NCI-H2196 (cell line): ENCODE data around the gene FRK.
A peak's percentile ranks its signal among the peaks of the same experiment; 100 is the strongest.
"Not testable (repeated sequence)": the region's sequence is repeated elsewhere in the genome, so short reads cannot be mapped to it uniquely, and the experiment has no call there.

ENCODE experiments used
- DNase-seq: peaks from one replicate; lab custom pipeline; 2025; ENCODE audit not compliant: unreplicated experiment; lab: John Stamatoyannopoulos, UW

FRK gene, protein sequence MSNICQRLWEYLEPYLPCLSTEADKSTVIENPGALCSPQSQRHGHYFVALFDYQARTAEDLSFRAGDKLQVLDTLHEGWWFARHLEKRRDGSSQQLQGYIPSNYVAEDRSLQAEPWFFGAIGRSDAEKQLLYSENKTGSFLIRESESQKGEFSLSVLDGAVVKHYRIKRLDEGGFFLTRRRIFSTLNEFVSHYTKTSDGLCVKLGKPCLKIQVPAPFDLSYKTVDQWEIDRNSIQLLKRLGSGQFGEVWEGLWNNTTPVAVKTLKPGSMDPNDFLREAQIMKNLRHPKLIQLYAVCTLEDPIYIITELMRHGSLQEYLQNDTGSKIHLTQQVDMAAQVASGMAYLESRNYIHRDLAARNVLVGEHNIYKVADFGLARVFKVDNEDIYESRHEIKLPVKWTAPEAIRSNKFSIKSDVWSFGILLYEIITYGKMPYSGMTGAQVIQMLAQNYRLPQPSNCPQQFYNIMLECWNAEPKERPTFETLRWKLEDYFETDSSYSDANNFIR

GRCh38 chr6:116060572-116061283, at the start of gene FRK:
TSS of gene FRK (minus strand) at chr6:116060891. CDS start at chr6:116060311, 580 bp downstream.
- DNase-seq: peak; percentile 14

GRCh38 chr6:116108836-116109235, 48.1 kb upstream of the FRK start:
- no peak for DNase-seq

GRCh38 chr6:116106146-116106545, 45.5 kb upstream of the FRK start:
- no peak for DNase-seq

GRCh38 chr6:116105247-116105646, 44.6 kb upstream of the FRK start:
- DNase-seq: no peak

GRCh38 chr6:116104636-116105035, 43.9 kb upstream of the FRK start:
- DNase-seq: no peak

DNA sequence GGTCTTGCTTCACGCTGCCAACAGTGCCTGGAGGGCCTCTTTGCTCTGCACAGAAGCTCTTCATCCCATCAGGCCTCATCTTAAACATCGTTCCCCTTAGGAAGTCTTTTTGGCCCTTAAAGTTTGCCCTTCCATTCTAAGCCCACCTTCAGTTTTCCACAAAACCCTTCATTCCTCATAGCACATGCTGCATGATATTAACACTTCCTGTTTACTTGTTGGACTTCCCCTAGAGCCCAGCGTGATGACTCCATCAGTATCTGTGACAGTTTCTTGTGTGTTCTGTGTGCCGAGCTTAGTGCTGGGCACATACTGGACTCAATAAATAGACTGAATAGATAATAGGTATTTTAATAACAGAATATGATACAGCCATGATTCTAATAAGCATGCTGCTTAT, 42.2 kb upstream of the FRK start:
- no peak for DNase-seq

- no peak for DNase-seq
Observed at GRCh38 chr6:116101790-116102189, 41.1 kb upstream of the FRK start.

DNA sequence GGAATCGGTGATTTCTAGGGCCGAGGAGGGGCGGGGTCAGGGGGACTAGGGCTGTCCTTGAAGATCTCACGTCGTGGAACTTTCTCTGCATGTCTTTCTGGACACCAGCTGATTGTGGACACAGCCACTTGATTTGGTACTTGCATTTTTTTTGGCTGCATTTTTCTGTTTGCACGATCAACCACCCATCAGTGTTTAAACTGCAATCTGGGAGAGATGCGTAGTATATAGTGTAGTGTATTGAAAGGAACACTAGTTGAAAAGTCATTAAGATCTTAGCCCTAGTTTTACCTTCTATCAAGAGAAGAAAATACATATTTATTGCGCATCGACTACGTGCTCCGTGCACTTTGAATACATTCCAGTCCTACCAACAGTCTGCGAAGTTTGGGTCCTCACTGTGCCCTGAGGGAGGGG, 40.6 kb upstream of the FRK start:
- DNase-seq: no peak

DNA sequence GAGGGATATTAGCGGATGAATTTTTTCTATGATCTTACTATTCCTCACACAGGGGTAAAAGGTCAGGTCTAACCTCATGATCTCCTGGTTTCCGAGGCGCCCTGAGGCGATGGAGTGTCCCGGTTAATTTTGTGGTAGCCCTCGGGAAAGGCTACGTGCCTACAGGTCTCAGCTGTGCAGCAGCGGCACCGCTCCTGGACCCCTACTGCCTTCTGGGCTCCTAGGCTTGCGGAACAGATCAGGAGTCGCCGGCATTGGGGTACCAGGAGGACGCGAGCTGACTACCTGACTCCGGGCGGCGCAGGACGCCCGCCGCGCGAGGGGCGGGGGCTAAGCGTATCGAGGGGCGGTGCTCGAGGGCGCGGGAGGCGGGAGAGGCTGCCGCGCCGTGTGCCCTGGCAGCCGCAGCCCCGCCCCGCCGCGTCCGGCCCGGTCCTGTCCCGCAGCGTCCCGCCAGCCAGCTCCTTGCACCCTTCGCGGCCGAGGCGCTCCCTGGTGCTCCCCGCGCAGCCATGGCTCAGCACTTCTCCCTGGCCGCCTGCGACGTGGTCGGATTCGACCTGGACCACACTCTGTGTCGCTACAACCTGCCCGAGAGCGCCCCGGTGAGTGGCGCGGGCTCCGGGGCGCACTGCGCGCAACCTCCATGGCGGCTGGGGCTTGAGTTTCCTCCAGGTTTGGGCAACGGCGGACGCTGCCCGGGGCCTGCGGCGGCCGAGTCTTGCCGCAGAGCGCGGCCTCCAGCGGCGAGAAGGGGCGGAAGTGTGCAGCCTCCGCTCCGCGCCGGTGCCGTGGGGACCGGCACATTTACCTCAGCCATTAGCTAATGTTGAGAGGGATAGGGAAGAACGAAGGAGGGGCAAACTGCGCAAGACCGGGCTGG, 40.0 kb upstream of the FRK start, which contains the start of gene NT5DC1:
TSS of gene NT5DC1 (plus strand) at position 435 of the 883 bp plus-strand sequence. CDS start at position 513, 78 bp downstream.
- DNase-seq: peak; percentile 86

DNA sequence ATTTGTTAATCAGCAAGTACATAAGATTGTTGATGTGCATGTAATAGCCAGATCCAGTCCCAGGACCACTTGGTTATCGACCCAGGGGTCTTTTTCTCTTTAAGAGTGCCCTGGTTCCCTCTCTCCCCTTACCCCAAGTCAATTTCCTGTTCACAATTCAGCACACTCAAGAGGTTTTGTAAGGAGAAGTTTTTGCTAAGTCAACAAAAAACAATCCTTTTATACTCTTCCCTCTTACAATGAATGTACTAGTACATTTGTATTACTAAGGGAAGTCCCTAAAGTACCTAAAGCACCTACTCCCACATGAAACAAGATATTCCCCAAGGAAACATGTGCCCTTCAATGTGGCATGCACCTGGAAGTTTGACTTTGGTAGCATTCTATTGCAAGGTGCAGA, 38.3 kb upstream of the FRK start:
- DNase-seq: no peak

DNA sequence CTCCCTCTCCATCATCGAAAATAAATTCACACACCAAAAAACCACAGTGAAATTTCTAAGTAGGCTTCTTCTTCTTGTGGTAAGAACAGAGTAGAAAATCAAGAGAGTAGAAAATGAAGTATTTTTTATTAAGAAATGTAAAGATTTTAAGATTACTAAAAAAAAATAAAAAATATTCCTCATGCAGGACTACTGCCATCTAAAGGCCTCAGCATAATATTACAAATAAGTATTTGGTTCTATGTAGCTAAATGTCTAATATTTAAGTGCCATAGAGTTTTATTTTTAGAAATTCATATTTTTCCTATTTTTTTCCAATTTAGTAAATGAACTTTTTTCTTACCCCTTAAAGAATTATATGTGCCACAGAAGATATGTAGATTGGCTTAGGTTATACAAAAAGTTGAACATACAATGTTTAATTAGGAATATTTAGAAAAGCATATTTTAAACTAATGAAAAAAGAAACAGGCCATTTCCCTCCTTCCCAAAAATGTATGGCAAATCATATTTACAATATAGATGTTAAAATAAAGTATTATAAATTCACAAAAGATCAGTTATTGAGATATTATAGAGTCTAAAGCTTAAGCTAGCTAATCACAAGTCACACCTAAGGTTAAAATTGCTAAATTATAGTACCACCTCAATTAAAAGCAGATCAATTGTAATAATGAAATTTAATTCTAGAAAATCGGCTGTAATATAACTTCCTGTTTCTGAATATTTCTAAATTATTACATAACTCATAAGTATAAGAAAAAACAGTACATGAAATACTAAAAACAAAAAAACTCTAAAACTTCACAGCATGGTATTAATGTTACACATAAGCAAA, 36.5 kb upstream of the FRK start:
- no peak for DNase-seq

GRCh38 chr6:116096048-116096759, 35.5 kb upstream of the FRK start:
- DNase-seq: not testable (repeated sequence)

- DNase-seq: no peak
Observed at GRCh38 chr6:116094041-116094440, 33.4 kb upstream of the FRK start.

DNA sequence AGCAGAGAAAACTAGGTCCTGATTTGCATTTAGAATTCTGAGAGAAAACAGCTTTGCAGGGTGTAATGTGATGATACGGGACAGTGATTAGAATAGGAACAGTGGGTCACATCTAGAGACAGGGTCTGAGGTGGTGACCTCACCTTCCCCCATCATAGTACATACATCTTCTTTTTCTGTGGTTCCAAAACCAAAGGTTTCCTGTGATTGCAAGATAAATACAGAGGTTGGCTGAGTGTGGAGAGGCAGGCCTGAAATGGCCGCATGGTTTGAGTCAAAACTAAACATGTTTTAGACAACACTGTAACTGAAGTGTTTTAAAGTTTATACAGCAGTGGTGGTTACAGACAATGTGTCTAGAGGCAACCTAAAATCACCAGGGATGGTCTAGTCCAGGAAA, 29.6 kb upstream of the FRK start:
- DNase-seq: no peak

DNA sequence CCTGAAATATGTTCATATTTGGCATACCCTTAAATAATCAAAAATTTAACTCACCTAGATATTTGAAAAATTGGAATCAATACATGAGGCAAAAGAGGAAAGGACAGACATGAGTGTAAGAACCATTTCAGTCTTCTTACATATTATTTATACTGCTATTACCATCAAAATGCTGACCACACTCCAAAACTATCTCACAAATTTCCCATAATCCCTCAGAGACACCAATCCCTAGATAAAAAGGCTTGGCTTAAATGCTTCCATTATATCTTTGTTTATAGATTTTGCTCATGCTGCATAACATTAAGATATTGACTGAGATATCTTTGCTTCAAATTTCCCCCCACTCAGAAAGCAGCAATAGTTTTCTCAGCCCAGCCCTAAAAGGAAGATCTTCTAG, 28.3 kb upstream of the FRK start:
- DNase-seq: no peak

GRCh38 chr6:116087437-116088027, 26.8 kb upstream of the FRK start:
- no peak for DNase-seq

DNA sequence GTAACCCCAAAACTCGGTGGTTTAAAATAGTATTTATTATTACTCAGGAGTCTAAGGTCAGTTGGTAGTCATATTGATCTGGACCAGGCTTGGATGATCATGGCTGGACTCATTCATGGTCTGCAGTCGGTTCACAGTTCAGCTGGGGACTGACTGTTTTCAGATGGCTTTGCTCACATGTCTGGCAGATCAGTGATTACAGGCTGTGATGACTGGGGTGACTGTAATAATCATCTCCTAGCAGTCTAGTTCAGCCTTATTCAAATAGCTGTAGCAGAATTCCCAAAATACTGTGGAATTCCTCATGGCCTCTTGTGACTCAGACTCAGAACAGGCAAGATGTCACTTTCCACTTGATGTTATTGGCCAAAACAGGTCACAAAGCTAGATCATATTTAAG, 23.6 kb upstream of the FRK start:
- DNase-seq: no peak

GRCh38 chr6:116083052-116083451, 22.4 kb upstream of the FRK start:
- DNase-seq: no peak

DNA sequence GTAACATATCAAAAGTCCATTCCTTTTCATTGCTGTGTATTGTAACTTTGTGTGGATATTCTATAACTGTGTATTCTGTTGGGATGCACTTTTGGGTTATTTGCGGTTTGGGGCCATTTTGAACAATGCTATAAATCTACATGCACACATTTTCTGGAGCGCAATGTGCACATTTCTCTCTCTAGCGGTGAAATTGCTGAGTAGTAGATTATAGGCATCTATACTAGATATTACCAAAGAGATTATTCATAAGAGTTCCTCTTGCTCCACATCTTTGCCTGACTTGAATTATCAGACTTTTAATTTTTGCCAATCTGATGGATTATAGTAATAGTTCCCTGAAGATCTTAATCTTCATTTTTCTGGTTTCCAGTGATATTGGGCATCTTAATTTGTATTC, 18.3 kb upstream of the FRK start:
- no peak for DNase-seq
